ENCODE results near the gene AMTN. TPM values are rescaled to one million over a fixed set of nuclear protein-coding genes. Genes with fewer than 3 reads are reported as not detected.

Gene AMTN
- total and polyA plus RNA-seq, 12 donors = not detected

- no peak for ATAC-seq
- peaks cover 0 to 16% (median 0%) of the 10 kb centered on the region in 7 donors for H3K27me3 ChIP-seq
- intact Hi-C loops (cut with DNase I) = no loop called here
- no peak for DNase-seq
- H3K27ac ChIP-seq = no peak overlapping the region
- TF ChIP-seq, protein P1, sequence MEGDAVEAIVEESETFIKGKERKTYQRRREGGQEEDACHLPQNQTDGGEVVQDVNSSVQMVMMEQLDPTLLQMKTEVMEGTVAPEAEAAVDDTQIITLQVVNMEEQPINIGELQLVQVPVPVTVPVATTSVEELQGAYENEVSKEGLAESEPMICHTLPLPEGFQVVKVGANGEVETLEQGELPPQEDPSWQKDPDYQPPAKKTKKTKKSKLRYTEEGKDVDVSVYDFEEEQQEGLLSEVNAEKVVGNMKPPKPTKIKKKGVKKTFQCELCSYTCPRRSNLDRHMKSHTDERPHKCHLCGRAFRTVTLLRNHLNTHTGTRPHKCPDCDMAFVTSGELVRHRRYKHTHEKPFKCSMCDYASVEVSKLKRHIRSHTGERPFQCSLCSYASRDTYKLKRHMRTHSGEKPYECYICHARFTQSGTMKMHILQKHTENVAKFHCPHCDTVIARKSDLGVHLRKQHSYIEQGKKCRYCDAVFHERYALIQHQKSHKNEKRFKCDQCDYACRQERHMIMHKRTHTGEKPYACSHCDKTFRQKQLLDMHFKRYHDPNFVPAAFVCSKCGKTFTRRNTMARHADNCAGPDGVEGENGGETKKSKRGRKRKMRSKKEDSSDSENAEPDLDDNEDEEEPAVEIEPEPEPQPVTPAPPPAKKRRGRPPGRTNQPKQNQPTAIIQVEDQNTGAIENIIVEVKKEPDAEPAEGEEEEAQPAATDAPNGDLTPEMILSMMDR (IDR thresholded peaks at IDR 0.05) = no peak
- no peaks in the 10 kb centered on the region for H3K9me3 ChIP-seq
- no peaks in the 10 kb centered on the region for H3K36me3 ChIP-seq
- H3K4me1 ChIP-seq = no peaks in the 10 kb centered on the region
- no peak overlapping the region for H3K4me3 ChIP-seq
- 87 to 90% methylated on average over 3 of the region's 3 CpGs for WGBS, 2 donors
Observed at GRCh38 chr4:70511365-70511764, 7.0 kb upstream of the AMTN start.

DNA sequence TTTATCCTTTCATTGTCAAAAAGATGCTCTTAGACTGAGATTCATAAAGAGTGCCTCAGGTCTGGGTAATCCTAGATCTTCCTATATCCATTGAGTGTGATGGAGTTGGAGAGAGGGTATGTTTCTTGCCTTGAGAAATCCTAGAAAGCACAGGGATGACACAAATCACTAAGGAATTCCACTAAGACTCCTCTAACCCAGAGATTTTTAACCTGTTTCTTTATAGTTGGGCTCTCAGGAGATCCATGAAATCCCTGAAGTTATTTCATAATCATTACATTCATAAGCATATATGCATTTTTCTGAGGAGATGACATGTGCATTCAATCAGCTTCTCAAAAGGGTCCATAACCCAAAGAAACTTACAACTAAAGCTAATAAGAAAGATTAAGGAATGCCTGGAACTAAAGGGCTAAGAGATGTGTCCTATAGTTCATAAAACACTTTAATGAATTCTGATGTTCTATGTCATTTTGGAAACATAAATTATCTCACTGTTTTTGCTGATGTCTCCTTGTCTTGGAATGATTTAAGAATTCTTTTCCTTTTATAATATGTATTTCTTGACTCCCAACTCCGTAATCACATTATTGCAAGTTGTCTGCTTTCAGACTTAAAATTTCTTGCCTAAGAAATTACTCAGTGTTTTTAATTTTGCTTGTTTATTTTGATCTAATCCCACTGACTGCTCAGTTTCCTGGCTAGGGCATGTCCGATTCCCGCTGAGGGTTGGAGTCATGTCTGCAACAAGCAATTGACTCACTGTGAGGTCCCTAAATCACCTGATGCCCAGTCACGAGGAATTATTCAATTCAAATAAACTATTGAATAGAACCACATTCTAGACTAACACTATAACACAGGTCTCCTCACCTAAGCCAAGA, 2.8 kb upstream of the AMTN start:
- ATAC-seq (no peak), DNase-seq (no peak)
- no peaks in the 10 kb centered on the region for H3K27me3 ChIP-seq
- no peaks in the 10 kb centered on the region for H3K36me3 ChIP-seq
- TF ChIP-seq, protein P1 (IDR thresholded peaks at IDR 0.05) = no peak
- H3K27ac ChIP-seq = no peak overlapping the region
- 64 to 81% methylated on average over 4 of the region's 4 CpGs for WGBS, 2 donors
- intact Hi-C loops (cut with DNase I) = no loop called here
- H3K4me3 ChIP-seq = no peak overlapping the region
- H3K9me3 ChIP-seq = no peaks in the 10 kb centered on the region
- no peaks in the 10 kb centered on the region for H3K4me1 ChIP-seq

DNA sequence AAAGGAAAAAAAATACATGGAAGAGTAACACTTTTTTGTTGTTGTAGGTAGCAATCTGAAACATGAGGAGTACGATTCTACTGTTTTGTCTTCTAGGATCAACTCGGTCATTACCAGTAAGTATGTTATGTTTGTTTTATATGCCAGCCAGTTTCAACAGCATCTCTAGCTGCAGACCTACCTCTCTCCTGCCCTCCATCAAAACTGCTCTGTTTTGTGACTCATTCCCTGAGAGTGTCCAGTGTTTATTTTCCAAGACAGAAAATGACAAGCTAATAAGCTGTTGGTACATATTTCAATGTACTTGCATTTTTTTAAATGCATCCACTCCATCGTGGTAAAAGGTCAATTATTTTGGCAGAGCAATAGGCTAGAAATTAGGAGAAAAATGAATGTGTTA, 347 bp downstream of the AMTN start:
- intact Hi-C loops (cut with DNase I) = no loop called here
- Histone ChIP-seq H3K27me3 (no peaks in the 10 kb centered on the region), H3K9me3 (no peaks in the 10 kb centered on the region), H3K4me1 (no peaks in the 10 kb centered on the region), H3K36me3 (no peaks in the 10 kb centered on the region), H3K27ac (no peak overlapping the region), H3K4me3 (no peak overlapping the region)
- 72 to 74% methylated on average over 3 of the region's 3 CpGs for WGBS, 2 donors
- TF ChIP-seq, protein P1 (IDR thresholded peaks at IDR 0.05) = no peak
- ATAC-seq (no peak), DNase-seq (no peak)

DNA sequence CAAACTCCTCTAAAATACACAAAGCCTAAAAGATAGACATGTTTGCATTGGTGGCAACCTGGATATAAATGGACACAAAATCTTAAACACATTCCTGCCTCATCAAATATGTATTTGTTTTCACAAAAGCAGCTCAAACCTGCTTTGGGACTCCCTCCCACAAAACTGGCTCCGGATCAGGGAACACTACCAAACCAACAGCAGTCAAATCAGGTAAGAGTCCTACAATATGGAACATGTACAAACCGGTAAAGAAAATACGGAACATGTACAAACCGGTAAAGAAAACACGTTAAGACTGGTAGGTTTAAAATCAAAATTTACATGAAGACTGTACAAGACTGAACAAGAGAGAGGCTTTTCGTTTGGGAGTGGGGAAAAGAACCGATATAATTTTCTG, 4.3 kb downstream of the AMTN start:
- WGBS, 2 donors = 83 to 84% methylated on average over 7 of the region's 7 CpGs
- H3K27me3 ChIP-seq = no peaks in the 10 kb centered on the region
- no peak overlapping the region for H3K4me3 ChIP-seq
- no peak for ATAC-seq
- DNase-seq = no peak
- H3K27ac ChIP-seq = no peak overlapping the region
- H3K4me1 ChIP-seq = no peaks in the 10 kb centered on the region
- TF ChIP-seq, protein P1 (IDR thresholded peaks at IDR 0.05) = no peak
- no peaks in the 10 kb centered on the region for H3K36me3 ChIP-seq
- intact Hi-C loops (cut with DNase I) = no loop called here
- no peaks in the 10 kb centered on the region for H3K9me3 ChIP-seq
